Limb (tissue), 2 donors: ENCODE results near the gene SLCO2B1.

Experiments
- DNase-seq, 2 donors: peaks; one replicate each; pipeline ENCODE4 v3.0.0-alpha.2; 2016; ENCODE audit errors: extremely low spot score in 2 of 2

Gene SLCO2B1

GRCh38 chr11:75246671-75247350 lies 95.9 kb downstream of the SLCO2B1 start:
- no peak for DNase-seq

GRCh38 chr11:75248924-75249256 lies 98.0 kb downstream of the SLCO2B1 start:
- no peak for DNase-seq

GRCh38 chr11:75249704-75250103 lies 98.8 kb downstream of the SLCO2B1 start:
- DNase-seq, result no peak

- no peak for DNase-seq
Measured at GRCh38 chr11:75254326-75254725, 103.4 kb downstream of the SLCO2B1 start.
